GM12874 (cell line): ENCODE data around the gene LRRC75A.

ENCODE experiments used
- TF ChIP-seq, protein P1 (sequence below): IDR thresholded peaks from 2 replicates; pipeline ENCODE4 v1.5.1; 2011; ENCODE audit warnings: low read depth, mild to moderate bottlenecking, control low read depth, low read length, moderate library complexity; ENCODE audit not compliant: insufficient read depth

Gene LRRC75A

DNA sequence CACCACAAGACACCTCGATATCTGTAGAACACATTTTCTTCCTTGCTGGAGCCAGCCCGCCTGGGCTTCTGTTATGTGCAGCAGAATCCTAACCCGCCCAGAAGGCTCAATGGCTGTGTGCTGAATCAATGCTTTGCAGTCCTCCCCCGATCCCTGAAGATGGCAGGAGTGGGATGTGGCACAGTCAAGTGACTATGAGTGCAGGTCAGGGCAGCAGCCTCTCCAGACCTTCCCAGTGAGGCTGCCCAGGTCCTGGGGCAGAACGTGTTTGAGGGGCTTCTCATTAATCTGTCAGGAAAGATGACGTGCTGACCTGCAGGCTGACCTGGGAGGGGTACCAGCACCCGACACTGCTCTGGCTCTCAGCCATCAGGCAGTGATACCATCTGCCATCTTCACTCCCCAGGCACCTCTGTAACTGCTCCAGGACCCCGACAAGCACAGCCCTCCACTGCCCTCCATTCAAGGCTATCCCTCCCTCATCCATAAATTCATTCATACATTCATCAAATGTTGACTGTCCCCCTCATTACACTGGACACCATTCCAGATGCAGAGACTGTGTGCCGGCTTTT, 35.2 kb downstream of the LRRC75A start:
- TF ChIP-seq, protein P1, sequence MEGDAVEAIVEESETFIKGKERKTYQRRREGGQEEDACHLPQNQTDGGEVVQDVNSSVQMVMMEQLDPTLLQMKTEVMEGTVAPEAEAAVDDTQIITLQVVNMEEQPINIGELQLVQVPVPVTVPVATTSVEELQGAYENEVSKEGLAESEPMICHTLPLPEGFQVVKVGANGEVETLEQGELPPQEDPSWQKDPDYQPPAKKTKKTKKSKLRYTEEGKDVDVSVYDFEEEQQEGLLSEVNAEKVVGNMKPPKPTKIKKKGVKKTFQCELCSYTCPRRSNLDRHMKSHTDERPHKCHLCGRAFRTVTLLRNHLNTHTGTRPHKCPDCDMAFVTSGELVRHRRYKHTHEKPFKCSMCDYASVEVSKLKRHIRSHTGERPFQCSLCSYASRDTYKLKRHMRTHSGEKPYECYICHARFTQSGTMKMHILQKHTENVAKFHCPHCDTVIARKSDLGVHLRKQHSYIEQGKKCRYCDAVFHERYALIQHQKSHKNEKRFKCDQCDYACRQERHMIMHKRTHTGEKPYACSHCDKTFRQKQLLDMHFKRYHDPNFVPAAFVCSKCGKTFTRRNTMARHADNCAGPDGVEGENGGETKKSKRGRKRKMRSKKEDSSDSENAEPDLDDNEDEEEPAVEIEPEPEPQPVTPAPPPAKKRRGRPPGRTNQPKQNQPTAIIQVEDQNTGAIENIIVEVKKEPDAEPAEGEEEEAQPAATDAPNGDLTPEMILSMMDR, result no peak

DNA sequence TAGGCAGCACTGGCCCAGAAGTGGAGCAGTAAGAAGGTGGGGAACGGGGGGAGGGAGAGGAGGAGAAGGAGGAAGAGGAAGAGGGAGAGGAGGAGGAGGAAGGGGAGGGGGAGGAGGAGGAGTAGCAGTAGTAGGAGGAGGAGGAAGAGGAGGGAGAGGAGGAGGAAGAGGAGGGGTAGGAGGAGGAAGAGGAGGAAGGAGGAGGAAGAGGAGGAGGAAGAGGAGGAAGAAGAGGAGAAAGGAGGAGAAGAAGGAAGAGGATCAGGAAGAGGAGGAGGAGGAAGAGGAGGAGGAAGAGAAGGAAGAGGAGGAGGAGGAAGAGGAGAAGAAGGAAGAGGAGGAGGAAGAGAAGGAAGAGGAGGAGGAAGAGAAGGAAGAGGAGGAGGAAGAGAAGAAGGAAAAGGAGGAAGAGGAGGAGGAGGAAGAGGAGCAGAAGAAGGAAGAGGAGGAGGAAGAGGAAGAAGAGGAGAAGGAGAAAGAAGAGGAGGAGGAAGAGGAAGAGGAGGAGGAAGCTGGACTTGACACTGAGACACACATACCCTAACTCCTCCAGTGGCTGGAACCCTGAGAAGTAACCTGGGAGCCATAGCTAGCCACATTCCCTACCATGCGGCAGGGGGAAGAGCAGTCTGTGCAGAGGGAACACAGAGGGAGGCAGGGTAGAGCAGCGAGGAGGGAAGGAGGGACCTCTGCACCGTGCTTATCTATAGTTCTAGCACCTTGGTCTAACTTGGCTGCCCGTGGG, 35.8 kb downstream of the LRRC75A start:
- TF ChIP-seq, protein P1, result no peak

DNA sequence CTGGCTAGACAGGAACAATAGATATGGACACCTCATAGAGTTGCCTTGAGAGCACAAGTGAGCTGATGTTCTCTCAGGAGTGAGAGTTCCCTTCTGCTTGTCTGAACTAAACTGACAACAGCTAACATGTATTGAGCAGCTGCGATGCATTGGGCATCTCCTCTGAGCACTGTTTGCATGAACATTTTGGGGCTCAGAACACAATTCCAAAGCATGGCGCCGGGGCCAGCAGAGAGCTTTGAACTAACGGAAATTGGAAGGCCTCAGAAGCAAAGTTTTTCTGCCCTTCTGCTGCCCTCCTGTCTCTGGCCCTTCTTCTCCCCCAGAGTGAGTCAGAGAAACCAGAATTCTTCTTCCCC, 38.5 kb downstream of the LRRC75A start:
- TF ChIP-seq, protein P1, result no peak

- TF ChIP-seq, protein P1, result no peak
These were observed 42.0 kb downstream of the LRRC75A start for GRCh38 chr17:16450028-16450427.

DNA sequence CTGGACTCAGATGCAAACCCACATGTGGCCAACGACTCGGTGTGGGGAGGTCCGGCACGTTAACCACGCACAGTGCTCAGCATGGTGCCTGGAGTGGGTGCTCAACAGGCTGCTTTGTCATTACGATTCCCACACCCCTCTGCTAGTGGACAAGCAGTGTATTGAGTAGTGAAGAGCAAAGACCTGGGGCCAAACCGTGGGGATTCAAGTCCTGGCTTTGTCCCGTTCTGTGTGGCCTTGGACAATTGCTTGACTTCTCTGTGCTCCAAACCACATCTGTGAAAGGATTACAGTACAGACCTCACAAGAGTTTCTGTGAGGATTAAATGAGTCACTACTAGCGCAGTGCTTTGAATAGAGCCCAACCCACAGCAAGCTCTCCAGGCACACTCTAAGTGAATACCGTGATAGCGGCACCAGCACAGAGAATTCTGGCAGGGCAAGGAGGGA, 42.8 kb downstream of the LRRC75A start:
- TF ChIP-seq, protein P1, result no peak

DNA sequence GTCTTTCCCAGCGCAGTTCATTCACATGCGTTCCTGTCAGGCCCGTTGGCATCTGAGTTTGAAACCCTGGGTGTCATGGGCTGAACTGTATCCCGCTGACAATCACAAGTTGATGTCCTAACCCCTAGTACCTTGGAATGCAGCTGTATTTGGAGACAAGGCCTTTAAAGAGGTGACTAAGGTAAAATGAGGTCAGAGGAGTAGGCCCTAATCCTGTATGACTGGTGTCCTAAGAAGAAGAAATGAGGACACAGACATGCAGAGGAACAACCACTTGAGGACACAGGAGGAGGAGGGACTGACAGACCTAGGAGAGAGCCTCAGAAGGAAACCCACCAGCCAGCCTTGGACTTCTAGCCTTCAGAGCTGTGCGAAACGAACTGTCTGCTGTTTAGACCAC, 43.5 kb downstream of the LRRC75A start:
- TF ChIP-seq, protein P1, result no peak

DNA sequence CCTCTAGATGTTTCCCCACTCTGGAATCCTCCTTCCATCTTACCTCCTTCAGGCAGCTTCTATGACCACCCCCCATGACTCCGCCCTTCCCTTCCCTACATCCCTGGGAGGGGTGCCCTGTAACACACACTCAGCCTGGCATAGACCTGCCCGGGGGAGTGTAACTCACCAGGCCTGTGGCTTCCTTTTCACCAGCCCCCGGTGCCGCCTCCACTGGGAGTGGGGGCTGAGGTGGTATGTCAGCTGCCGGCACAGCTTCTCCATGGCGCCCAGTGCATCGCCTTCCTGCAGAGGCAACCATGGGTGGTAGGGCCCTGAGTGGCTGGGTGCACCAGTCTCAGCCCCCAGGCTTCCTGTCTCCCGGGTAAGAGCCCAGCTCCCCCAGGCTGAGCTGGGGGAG, 44.3 kb downstream of the LRRC75A start:
- TF ChIP-seq, protein P1, result no peak
